GM12878 (cell line): ENCODE results near the gene SEC14L1.

Experiments used
- CTCF ChIP-seq, 3 experiments: IDR thresholded peaks in 2 of 3; conservative IDR thresholded peaks in 1 of 3; 2 replicates each; pipeline ENCODE4 v1.5.1; 2011; ENCODE audit warnings: low read depth in 3 of 3, low read length in 3 of 3, mild to moderate bottlenecking in 3 of 3, control low read depth in 2 of 3, moderate library complexity in 2 of 3, inconsistent platforms in 1 of 3, mixed read lengths in 1 of 3; ENCODE audit not compliant: control insufficient read depth in 2 of 3, insufficient read depth in 1 of 3; ENCODE audit errors: extremely low read depth in 1 of 3
- E4F1 ChIP-seq: fragments of 450-650 bp; IDR thresholded peaks from 2 replicates; pipeline ENCODE4 v1.6.1; 2018; ENCODE audit warnings: borderline replicate concordance, mild to moderate bottlenecking; ENCODE audit not compliant: partially characterized antibody
- PKNOX1 ChIP-seq: fragments of 450-650 bp; IDR thresholded peaks from 2 replicates; pipeline ENCODE4 v1.6.1; 2016; ENCODE audit warnings: mild to moderate bottlenecking
- SREBF2 ChIP-seq: IDR thresholded peaks from 2 replicates; pipeline ENCODE4 v1.6.1; 2012; ENCODE audit warnings: mild to moderate bottlenecking, low read length
- ZNF274 ChIP-seq: IDR thresholded peaks from one replicate; pipeline ENCODE4 v1.8.0; 2011; ENCODE audit not compliant: insufficient read length, insufficient read depth

GRCh38 chr17:77177002-77177741 is 36.4 kb downstream of the SEC14L1 start:
- TF ChIP-seq E4F1 (no peak), PKNOX1 (no peak), SREBF2 (no peak), ZNF274 (no peak), CTCF (IDR thresholded peaks at IDR 0.05 in 2 of 3, conservative IDR thresholded peaks at IDR 0.05 in 1 of 3; ENCODE audit: control insufficient read depth in 2 of 3, extremely low read depth in 1 of 3, insufficient read depth in 1 of 3, low read depth in 3 of 3, low read length in 3 of 3) (no peak)
